ENCODE measurements around the gene DNAJC13. TPM values are rescaled to one million over a fixed set of nuclear protein-coding genes. Genes with fewer than 3 reads are reported as not detected.

Gene DNAJC13
- total RNA-seq, 2 donors from 2014 or later: 36.3 to 39.5 TPM

DNA sequence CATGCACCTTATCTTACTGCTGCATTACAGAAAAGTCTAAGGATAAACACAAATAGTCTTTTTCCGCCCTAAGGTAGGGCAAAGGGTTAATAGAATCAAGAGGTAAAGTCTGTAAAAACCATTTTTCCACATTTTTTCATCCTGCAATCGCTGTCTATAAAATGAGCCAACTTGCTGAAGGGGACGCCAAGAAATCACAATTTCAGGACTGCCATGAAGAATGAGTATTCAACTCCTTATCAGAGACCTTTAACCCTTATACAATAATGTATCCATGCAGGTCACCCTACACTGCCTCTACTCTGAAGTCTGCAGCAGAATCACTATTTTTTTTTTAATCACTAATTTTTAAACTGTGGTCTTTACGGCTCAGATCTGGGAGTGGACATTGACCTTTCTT, 1.1 kb upstream of the DNAJC13 start:
- H3K4me3 Mint-ChIP-seq: peak overlapping the region; percentile 93 to 100
- H3K27me3 Mint-ChIP-seq (ENCODE audit: low read depth): no peaks in the 10 kb centered on the region
- no peaks in the 10 kb centered on the region for H3K9me3 Mint-ChIP-seq
- H3K36me3 Mint-ChIP-seq (ENCODE audit: insufficient read depth in 2 of 2): peaks cover 4 to 6% of the 10 kb centered on the region in 2 donors
- H3K27ac Mint-ChIP-seq: peak overlapping the region; percentile 36
- ATAC-seq (replicated peaks in 1 of 2): no peak
- peaks cover 42% of the 10 kb centered on the region for H3K4me1 Mint-ChIP-seq (ENCODE audit: low read depth)
- DNase-seq: no peak

- H3K4me1 Mint-ChIP-seq (ENCODE audit: low read depth): peaks cover 48% of the 10 kb centered on the region
- no peaks in the 10 kb centered on the region for H3K9me3 Mint-ChIP-seq
- peaks cover 4 to 6% of the 10 kb centered on the region in 2 donors for H3K36me3 Mint-ChIP-seq (ENCODE audit: insufficient read depth in 2 of 2)
- ATAC-seq (replicated peaks in 1 of 2): peak; percentile 46 to 51
- peak overlapping the region; percentile 94 for H3K27ac Mint-ChIP-seq
- no peaks in the 10 kb centered on the region for H3K27me3 Mint-ChIP-seq (ENCODE audit: low read depth)
- DNase-seq: peak; percentile 48 to 59
- peak overlapping the region; percentile 93 to 100 for H3K4me3 Mint-ChIP-seq
These were observed 551 bp downstream of the DNAJC13 start for GRCh38 chr3:132417695-132418411.

- no peaks in the 10 kb centered on the region for H3K9me3 Mint-ChIP-seq
- peak overlapping the region; percentile 94 for H3K27ac Mint-ChIP-seq
- peak overlapping the region; percentile 93 to 100 for H3K4me3 Mint-ChIP-seq
- peaks cover 54% of the 10 kb centered on the region for H3K4me1 Mint-ChIP-seq (ENCODE audit: low read depth)
- ATAC-seq (replicated peaks in 1 of 2) (no peak), DNase-seq (no peak)
- no peaks in the 10 kb centered on the region for H3K27me3 Mint-ChIP-seq (ENCODE audit: low read depth)
- H3K36me3 Mint-ChIP-seq (ENCODE audit: insufficient read depth in 2 of 2): peaks cover 4 to 6% of the 10 kb centered on the region in 2 donors
These were observed 1.6 kb downstream of the DNAJC13 start for GRCh38 chr3:132418916-132419315.

DNA sequence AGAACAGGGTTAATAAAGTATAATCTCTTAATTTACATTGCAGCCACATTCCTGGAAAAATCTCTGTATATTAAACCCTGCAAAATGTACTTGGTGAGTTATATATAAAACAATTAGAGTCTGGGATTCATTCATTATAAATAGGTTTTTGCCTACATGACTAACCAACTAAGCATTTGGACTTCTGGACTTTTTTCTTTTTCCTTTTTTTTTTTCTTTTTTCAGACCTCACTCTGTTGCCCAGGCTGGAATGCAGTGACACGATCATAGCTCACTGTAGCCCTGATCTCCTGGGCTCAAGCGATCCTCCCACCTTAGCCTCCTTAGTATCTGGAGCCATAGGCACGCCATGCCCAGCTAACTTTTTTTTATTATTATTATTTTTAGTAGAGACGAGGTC, 4.5 kb downstream of the DNAJC13 start:
- H3K9me3 Mint-ChIP-seq: no peaks in the 10 kb centered on the region
- DNase-seq: no peak
- no peak for ATAC-seq (replicated peaks in 1 of 2)
- H3K27me3 Mint-ChIP-seq (ENCODE audit: low read depth): no peaks in the 10 kb centered on the region
- H3K4me1 Mint-ChIP-seq (ENCODE audit: low read depth): peaks cover 47% of the 10 kb centered on the region
- peaks cover 6% of the 10 kb centered on the region in 2 donors for H3K36me3 Mint-ChIP-seq (ENCODE audit: insufficient read depth in 2 of 2)
- no peak overlapping the region for H3K27ac Mint-ChIP-seq
- H3K4me3 Mint-ChIP-seq: no peak overlapping the region

GRCh38 chr3:132422531-132422930, 5.2 kb downstream of the DNAJC13 start:
- peaks cover 46% of the 10 kb centered on the region for H3K4me1 Mint-ChIP-seq (ENCODE audit: low read depth)
- no peaks in the 10 kb centered on the region for H3K27me3 Mint-ChIP-seq (ENCODE audit: low read depth)
- H3K4me3 Mint-ChIP-seq: no peak overlapping the region
- ATAC-seq (replicated peaks in 1 of 2): no peak
- H3K36me3 Mint-ChIP-seq (ENCODE audit: insufficient read depth in 2 of 2): peaks cover 6% of the 10 kb centered on the region in 2 donors
- no peak overlapping the region for H3K27ac Mint-ChIP-seq
- no peak for DNase-seq
- no peaks in the 10 kb centered on the region for H3K9me3 Mint-ChIP-seq

DNA sequence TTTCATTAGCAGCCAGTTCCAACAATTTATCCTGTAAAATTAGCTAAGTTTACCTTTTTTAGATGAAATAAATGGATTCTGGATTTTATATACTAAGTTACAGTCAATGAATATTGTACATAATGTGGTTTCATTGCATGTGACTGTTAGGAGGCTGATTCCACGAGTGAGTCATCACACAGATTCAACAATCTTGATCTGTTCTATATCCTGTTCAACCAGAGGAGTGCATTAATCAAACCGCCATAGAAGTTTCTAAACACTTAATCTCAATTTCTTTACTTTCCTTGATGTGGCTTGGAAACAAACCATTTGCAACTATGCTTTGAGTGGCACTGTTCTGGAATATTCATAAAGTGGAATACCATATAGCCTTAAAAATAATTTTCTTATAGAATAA, 15.3 kb downstream of the DNAJC13 start:
- Mint-ChIP-seq H3K27me3 (ENCODE audit: low read depth) (no peaks in the 10 kb centered on the region), H3K27ac (no peak overlapping the region), H3K4me3 (no peak overlapping the region), H3K4me1 (ENCODE audit: low read depth) (peaks cover 38% of the 10 kb centered on the region), H3K36me3 (ENCODE audit: insufficient read depth in 2 of 2) (peaks cover 0 to 5% of the 10 kb centered on the region in 2 donors), H3K9me3 (no peaks in the 10 kb centered on the region)
- peak; percentile 68 to 80 for ATAC-seq (replicated peaks in 1 of 2)
- peak in 1 of 2 donors; percentile 11 for DNase-seq

DNA sequence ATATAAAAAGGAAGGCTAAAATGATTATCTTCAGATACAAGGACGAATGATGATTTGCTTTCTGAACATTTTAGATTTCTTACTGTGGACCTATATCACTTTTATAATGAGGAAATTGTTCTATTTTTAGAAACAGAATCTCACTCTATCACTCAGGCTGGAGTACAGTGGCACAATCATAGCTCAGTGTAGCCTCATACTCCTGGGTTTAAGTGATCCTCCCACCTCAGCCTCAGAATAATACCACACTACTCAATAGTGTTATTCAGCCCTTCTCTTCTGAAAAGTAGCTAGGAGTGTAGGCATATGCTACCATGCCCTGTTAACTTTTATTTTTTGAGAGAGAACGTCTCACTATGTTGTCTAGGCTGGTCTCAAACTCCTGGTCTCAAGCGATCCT, 15.8 kb downstream of the DNAJC13 start:
- Mint-ChIP-seq H3K4me3 (no peak overlapping the region), H3K4me1 (ENCODE audit: low read depth) (peaks cover 38% of the 10 kb centered on the region), H3K27ac (no peak overlapping the region), H3K9me3 (no peaks in the 10 kb centered on the region), H3K27me3 (ENCODE audit: low read depth) (no peaks in the 10 kb centered on the region), H3K36me3 (ENCODE audit: insufficient read depth in 2 of 2) (peaks cover 0 to 5% of the 10 kb centered on the region in 2 donors)
- DNase-seq (no peak), ATAC-seq (replicated peaks in 1 of 2) (no peak)

- DNase-seq (no peak), ATAC-seq (replicated peaks in 1 of 2) (peak; percentile 88 to 93)
- peak overlapping the region in 1 of 2 donors; percentile 43 for H3K4me3 Mint-ChIP-seq
- peaks cover 38% of the 10 kb centered on the region for H3K4me1 Mint-ChIP-seq (ENCODE audit: low read depth)
- H3K9me3 Mint-ChIP-seq: no peaks in the 10 kb centered on the region
- H3K27ac Mint-ChIP-seq: peak overlapping the region; percentile 78
- H3K27me3 Mint-ChIP-seq (ENCODE audit: low read depth): no peaks in the 10 kb centered on the region
- H3K36me3 Mint-ChIP-seq (ENCODE audit: insufficient read depth in 2 of 2): peaks cover 0 to 5% of the 10 kb centered on the region in 2 donors
These were observed 18.1 kb downstream of the DNAJC13 start for GRCh38 chr3:132435224-132435910.

DNA sequence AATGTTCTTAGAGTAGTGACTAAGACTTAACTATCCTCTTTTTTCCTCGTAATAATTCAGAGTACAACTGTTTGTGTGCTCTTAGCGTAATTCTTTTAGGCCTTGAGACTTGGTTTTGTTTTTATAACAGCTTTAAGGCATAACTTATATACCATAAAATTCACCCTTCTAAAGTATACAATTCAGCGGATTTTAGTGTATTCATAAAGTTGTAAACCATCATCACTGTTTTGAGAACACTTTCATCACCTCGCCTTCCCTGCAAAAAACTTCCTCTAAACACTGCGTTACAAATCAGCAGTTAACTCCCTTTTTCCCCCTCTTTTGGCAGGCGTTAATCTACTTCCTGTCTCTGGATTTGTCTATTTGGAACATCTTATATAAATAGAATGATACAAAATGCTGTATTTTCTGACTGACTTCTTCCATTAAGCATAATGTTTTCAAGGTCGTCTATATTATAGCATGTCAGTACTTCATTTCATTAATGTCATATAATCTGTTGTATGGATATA, 18.7 kb downstream of the DNAJC13 start:
- Mint-ChIP-seq H3K4me3 (peak overlapping the region in 1 of 2 donors; percentile 43), H3K4me1 (ENCODE audit: low read depth) (peaks cover 38% of the 10 kb centered on the region), H3K9me3 (no peaks in the 10 kb centered on the region), H3K27me3 (ENCODE audit: low read depth) (no peaks in the 10 kb centered on the region), H3K36me3 (ENCODE audit: insufficient read depth in 2 of 2) (peaks cover 0 to 5% of the 10 kb centered on the region in 2 donors), H3K27ac (peak overlapping the region; percentile 78)
- DNase-seq: no peak
- no peak for ATAC-seq (replicated peaks in 1 of 2)

DNA sequence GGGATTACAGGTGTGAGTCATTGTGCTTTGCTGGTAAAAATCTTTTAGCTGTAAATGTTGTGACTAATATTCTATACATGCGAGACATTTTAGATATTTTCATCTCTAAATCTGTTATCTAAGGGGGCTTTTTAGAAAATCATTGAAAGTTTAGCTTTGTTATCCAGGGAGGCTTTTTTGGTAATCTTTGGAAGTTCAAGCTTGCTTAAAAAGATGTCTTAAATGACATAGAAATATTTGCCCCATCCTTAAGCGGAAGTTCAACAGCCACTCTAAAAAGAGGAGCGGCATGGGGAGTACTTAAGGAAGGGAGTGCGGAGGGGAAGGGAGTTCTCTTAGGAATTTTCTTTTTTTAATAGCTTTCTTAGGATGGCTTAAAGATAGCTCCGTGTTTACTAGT, 26.1 kb downstream of the DNAJC13 start:
- ATAC-seq (replicated peaks in 1 of 2): no peak
- Mint-ChIP-seq H3K4me1 (ENCODE audit: low read depth) (peaks cover 4% of the 10 kb centered on the region), H3K9me3 (no peaks in the 10 kb centered on the region), H3K27ac (no peak overlapping the region), H3K27me3 (ENCODE audit: low read depth) (no peaks in the 10 kb centered on the region), H3K4me3 (no peak overlapping the region), H3K36me3 (ENCODE audit: insufficient read depth in 2 of 2) (no peaks in the 10 kb centered on the region)
- no peak for DNase-seq

GRCh38 chr3:132444383-132444782, 27.1 kb downstream of the DNAJC13 start:
- DNase-seq (no peak), ATAC-seq (replicated peaks in 1 of 2) (no peak)
- Mint-ChIP-seq H3K9me3 (no peaks in the 10 kb centered on the region), H3K4me1 (ENCODE audit: low read depth) (peaks cover 4% of the 10 kb centered on the region), H3K4me3 (no peak overlapping the region), H3K27me3 (ENCODE audit: low read depth) (no peaks in the 10 kb centered on the region), H3K36me3 (ENCODE audit: insufficient read depth in 2 of 2) (no peaks in the 10 kb centered on the region), H3K27ac (no peak overlapping the region)

DNA sequence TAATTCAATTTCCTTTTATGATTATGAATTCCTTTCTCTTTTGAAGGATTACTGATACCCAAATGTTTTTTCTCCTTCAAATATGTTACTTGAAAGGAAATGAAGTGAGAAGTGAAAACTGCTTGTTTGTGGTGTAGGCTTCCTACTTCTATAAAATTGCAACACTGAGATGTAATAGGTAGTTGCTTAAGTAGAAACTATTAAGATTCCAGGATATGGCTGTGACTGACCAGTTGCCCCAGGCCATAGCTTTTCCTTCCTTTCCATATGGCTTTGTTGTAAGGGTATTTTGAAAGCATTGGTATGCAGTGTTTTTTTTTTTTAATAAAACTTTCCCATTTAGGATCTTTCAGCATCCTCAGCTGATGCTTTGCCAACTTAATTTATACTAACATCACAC, 28.5 kb downstream of the DNAJC13 start:
- Mint-ChIP-seq H3K36me3 (ENCODE audit: insufficient read depth in 2 of 2) (no peaks in the 10 kb centered on the region), H3K9me3 (no peaks in the 10 kb centered on the region), H3K27ac (no peak overlapping the region), H3K27me3 (ENCODE audit: low read depth) (no peaks in the 10 kb centered on the region), H3K4me3 (no peak overlapping the region), H3K4me1 (ENCODE audit: low read depth) (peaks cover 4% of the 10 kb centered on the region)
- ATAC-seq (replicated peaks in 1 of 2) (no peak), DNase-seq (no peak)

DNA sequence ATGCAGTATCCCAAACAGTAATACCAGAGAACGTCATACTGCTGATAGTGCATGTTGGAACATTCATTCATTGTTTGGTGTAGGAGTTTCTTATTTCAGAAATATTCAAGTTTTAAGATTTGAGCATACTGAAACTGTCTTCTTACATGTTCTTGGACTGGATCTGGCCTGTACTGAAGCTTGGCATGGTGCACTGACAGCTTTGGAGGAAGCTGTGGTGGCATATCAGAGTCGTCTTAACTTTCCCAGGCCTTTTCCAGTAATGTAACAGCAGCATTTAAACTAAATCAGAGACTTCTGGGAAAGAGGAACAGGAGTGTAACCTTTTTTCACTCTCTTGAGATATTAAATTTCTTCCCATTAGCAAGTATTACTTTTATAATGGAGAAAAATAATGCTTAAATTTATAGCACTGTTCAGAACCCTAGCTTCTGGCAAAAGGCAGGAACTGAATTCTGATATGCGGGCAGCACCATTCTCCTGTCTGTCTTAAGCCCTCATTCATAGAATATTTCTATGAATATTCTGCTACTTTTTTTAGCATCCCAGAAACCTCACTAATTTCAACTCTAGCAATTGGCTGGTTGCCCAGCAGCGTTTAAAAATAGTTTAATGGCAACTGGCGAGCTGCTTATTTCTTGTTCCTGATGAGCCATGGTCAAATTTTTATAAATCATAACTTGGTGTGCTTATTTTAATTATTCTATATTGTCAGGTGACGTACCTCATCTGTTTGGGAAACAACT, 31.1 kb downstream of the DNAJC13 start:
- Mint-ChIP-seq H3K4me3 (no peak overlapping the region), H3K9me3 (no peaks in the 10 kb centered on the region), H3K27me3 (ENCODE audit: low read depth) (no peaks in the 10 kb centered on the region), H3K36me3 (ENCODE audit: insufficient read depth in 2 of 2) (no peaks in the 10 kb centered on the region), H3K4me1 (ENCODE audit: low read depth) (no peaks in the 10 kb centered on the region), H3K27ac (no peak overlapping the region)
- ATAC-seq (replicated peaks in 1 of 2) (no peak), DNase-seq (no peak)

All from activated T-cell treated with anti-CD3 and anti-CD28 coated beads, Interleukin-2, amount 50 U/mL, for 72 hours (primary cell).